Gastrocnemius medialis (tissue), 4 donors: Measurements from ENCODE around the gene OBP2A. TPM values are rescaled to one million over a fixed set of nuclear protein-coding genes. Genes with fewer than 3 reads are reported as not detected.

Source experiments
- ATAC-seq, 2 donors: fragments of 150-250 bp; one replicate each; pipeline ENCODE4 v1.9.1; 2016
- DNase-seq, 2 donors: peaks; one replicate each; pipeline ENCODE4 v3.0.0-alpha.2; 2019
- H3K27ac ChIP-seq, 4 donors: fragments of 200-600 bp; sonication (generic); 1 replicate in 1 of 4; 2 replicates in 3 of 4; pipeline ENCODE4 v1.5.1; 2016 to 2018; ENCODE audit warnings: mild to moderate bottlenecking in 2 of 4, moderate library complexity in 1 of 4
- H3K27me3 ChIP-seq, 3 donors: fragments of 200-600 bp; sonication (generic) in 2 of 3; 1 replicate in 1 of 3; 2 replicates in 2 of 3; pipeline versions ENCODE4 v1.5.1 to v1.6.0; 2016 to 2019; ENCODE audit warnings: mild to moderate bottlenecking in 1 of 3, moderate library complexity in 1 of 3
- H3K36me3 ChIP-seq, 2 donors: fragments of 200-600 bp; sonication (generic) in 1 of 2; one replicate each; pipeline ENCODE4 v1.5.1; 2017 to 2018
- H3K4me1 ChIP-seq, 2 donors: fragments of 200-600 bp; sonication (generic) in 1 of 2; one replicate each; pipeline ENCODE4 v1.5.1; 2016 to 2017; ENCODE audit warnings: mild to moderate bottlenecking in 2 of 2
- H3K4me3 ChIP-seq, 4 donors: fragments of 200-600 bp; sonication (generic) in 3 of 4; 1 replicate in 1 of 4; 2 replicates in 3 of 4; pipeline ENCODE4 v1.5.1; 2016 to 2019; ENCODE audit warnings: mild to moderate bottlenecking in 2 of 4
- H3K9me3 ChIP-seq, 3 donors: fragments of 200-600 bp; sonication (generic) in 2 of 3; 1 replicate in 1 of 3; 2 replicates in 2 of 3; pipeline ENCODE4 v1.5.1; 2016 to 2019
- POLR2A ChIP-seq, 2 donors: fragments of 450-650 bp; IDR thresholded peaks; one replicate each; pipeline ENCODE4 v1.6.1; 2017; ENCODE audit warnings: antibody characterized with exemption in 2 of 2, mild to moderate bottlenecking in 2 of 2, moderate library complexity in 2 of 2
- in situ Hi-C, 4 donors: fragments of 200-750 bp; cut with MboI; loops; one replicate each; pipeline versions ENCODE4 v1.15.0 to v1.8.0; 2017; ENCODE audit warnings: low sequenced_read_pairs in 4 of 4
- intact Hi-C: fragments of 100-400 bp; cut with DNase I; formaldehyde crosslinking; loops from one replicate; pipeline ENCODE4 v1.15.1; 2023; ENCODE audit warnings: low total_unique reads
- total RNA-seq, 4 donors: library from RNA; depleted of rRNA; stranded (reverse); fragments of >200 nt; gene quantifications; one replicate each; pipeline versions ENCODE4 v1.1.0 to v1.2.3, GENCODE V29; 2016
- TF ChIP-seq, protein P1 (sequence below), 5 experiments: fragments of 450-650 bp in 3 of 5; fragments of 200-600 bp in 2 of 5; sonication (generic) in 2 of 5; IDR thresholded peaks in 4 of 5; conservative IDR thresholded peaks in 1 of 5; 1 replicate in 4 of 5; 2 replicates in 1 of 5; pipeline ENCODE4 v1.5.1; 2016 to 2019; ENCODE audit warnings: antibody characterized with exemption in 5 of 5, mild to moderate bottlenecking in 3 of 5, moderate library complexity in 3 of 5

The OBP2A gene
- total RNA-seq, 4 donors from 2014 or later = not detected

DNA sequence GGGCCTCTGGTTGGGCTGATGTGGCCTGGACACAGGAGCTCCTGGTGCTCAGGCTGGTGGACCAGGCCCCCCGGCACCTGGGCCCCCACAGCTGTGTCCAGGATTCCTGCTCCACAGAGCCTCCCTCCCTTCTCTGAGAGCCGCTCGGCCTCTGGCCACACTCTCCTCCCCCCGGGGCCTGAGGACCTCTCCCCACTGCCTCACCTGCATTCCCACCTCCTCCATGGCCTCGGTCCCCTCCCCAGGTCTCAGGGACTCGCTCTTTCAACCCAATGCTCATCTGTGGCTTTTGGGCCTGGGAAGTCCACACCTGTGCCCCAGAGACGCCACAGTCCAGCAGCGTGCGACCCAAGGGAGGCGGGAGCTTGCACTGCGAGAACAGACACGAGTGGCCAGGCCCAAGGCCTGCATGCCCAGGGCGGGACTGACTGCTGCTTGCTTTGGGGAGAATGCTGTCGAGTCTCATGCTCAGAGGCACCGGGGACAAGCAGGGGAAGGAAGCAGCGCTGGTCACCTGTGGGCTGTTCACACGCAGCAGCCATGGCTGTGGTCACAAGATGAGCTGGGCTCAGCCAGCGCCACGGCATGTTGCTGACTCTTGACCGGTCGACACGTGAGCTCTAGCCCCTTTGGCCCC is 30.2 kb downstream of the OBP2A start:
- TF ChIP-seq, protein P1, sequence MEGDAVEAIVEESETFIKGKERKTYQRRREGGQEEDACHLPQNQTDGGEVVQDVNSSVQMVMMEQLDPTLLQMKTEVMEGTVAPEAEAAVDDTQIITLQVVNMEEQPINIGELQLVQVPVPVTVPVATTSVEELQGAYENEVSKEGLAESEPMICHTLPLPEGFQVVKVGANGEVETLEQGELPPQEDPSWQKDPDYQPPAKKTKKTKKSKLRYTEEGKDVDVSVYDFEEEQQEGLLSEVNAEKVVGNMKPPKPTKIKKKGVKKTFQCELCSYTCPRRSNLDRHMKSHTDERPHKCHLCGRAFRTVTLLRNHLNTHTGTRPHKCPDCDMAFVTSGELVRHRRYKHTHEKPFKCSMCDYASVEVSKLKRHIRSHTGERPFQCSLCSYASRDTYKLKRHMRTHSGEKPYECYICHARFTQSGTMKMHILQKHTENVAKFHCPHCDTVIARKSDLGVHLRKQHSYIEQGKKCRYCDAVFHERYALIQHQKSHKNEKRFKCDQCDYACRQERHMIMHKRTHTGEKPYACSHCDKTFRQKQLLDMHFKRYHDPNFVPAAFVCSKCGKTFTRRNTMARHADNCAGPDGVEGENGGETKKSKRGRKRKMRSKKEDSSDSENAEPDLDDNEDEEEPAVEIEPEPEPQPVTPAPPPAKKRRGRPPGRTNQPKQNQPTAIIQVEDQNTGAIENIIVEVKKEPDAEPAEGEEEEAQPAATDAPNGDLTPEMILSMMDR (IDR thresholded peaks at IDR 0.05 in 4 of 5, conservative IDR thresholded peaks at IDR 0.05 in 1 of 5) = no peak
- no peak for TF ChIP-seq POLR2A (IDR thresholded peaks at IDR 0.05)
- intact Hi-C loops (no loop called here), in situ Hi-C loops (no loop called here)
- no peak overlapping the region for H3K4me3 ChIP-seq
- H3K27ac ChIP-seq = no peak overlapping the region
- peaks cover 6 to 15% (median 10%) of the 10 kb centered on the region in 3 donors for H3K27me3 ChIP-seq
- no peaks in the 10 kb centered on the region for H3K4me1 ChIP-seq
- H3K36me3 ChIP-seq = no peaks in the 10 kb centered on the region
- H3K9me3 ChIP-seq = no peaks in the 10 kb centered on the region
- DNase-seq = no peak
- ATAC-seq = no peak

DNA sequence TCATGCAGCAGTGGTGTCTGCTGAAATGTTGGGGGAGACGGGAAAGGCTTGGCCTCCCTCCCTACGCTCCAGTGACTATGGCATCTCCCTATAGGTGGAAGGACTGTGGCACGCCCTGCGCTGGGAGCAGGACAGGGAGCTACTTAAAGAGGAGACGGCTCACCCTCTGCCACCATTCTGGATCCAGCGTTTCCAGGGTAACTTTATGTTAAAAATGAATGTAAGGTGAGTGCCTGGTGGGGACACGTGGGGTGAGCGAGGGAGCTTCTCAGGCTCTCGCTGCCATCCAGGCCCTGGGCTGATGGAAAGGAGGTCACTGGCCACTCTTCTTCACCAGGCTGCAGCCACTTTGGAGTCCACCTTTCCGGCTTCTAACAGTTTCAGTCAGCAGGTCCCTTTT is 31.3 kb downstream of the OBP2A start:
- in situ Hi-C loops = no loop called here
- no peaks in the 10 kb centered on the region for H3K36me3 ChIP-seq
- TF ChIP-seq POLR2A (IDR thresholded peaks at IDR 0.05) = no peak

DNA sequence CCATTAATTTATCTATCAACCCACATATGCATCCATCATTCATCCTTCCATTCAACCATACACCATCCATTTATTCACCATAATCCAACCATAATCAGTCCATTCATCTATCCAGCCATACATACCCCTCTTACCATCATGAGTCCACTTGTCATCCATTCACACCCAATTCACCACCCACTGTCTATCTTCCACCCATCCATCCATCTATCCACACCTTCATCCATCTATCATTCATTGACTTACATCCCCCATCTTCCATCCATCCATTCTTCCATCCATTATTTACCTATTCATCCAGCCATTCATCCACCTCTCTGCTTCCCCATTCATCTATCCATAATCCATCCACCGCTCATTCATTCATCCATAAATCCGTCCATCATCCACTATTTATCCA is 33.4 kb downstream of the OBP2A start:
- Histone ChIP-seq H3K27me3 (peaks cover 6 to 11% (median 10%) of the 10 kb centered on the region in 3 donors), H3K4me3 (no peak overlapping the region), H3K9me3 (no peaks in the 10 kb centered on the region), H3K27ac (no peak overlapping the region), H3K4me1 (no peaks in the 10 kb centered on the region), H3K36me3 (no peaks in the 10 kb centered on the region)
- DNase-seq (no peak), ATAC-seq (no peak)
- in situ Hi-C loops (no loop called here), intact Hi-C loops (no loop called here)
- no peak for TF ChIP-seq POLR2A (IDR thresholded peaks at IDR 0.05)
- TF ChIP-seq, protein P1 (IDR thresholded peaks at IDR 0.05 in 4 of 5, conservative IDR thresholded peaks at IDR 0.05 in 1 of 5) = no peak

More for the DNA sequence above, 31.3 kb downstream of the OBP2A start:
- H3K4me3 ChIP-seq = no peak overlapping the region
- H3K27me3 ChIP-seq = peaks cover 6 to 14% (median 10%) of the 10 kb centered on the region in 3 donors
- ATAC-seq = no peak
- no peak overlapping the region for H3K27ac ChIP-seq
- H3K4me1 ChIP-seq = no peaks in the 10 kb centered on the region
- H3K9me3 ChIP-seq = no peaks in the 10 kb centered on the region
- DNase-seq = no peak
- intact Hi-C loops = no loop called here

DNA sequence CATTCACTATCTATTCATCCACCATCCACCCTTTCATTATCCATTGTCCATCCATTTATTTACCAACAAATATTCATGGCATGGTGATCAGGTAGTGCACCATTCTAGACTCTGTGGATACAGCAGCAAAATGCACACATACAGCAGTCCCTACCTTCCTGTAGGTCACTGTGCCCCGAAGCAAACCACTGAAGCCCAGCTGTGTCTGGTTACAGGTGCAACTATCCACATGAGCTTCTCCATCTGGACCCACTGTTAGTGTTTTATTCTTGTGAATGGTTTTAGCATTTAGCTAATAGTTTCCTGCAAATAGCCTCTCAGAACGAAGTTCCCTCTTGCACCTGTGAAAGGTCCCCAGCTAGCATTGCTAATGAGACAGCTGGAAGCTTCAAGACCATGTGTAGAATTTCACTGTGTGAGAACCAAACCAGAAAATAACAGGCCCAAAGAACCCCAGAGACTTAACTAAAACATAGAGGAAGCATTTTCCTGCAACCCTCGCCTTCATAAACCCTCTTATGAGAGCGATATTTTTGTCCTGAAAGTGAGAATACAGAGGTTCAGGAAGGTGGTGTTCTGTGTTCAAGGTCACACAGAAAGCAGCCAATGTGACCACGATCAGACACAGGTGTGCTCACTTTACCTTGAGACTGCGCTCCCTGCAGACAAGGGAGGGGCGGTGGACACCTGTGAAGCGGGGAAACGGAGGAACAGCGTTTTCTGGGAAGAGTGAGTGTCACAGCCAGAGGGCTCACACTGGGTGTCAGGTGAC is 34.1 kb downstream of the OBP2A start:
- Histone ChIP-seq H3K36me3 (no peaks in the 10 kb centered on the region), H3K27ac (no peak overlapping the region), H3K9me3 (no peaks in the 10 kb centered on the region), H3K4me3 (no peak overlapping the region), H3K27me3 (peaks cover 6 to 11% (median 10%) of the 10 kb centered on the region in 3 donors), H3K4me1 (no peaks in the 10 kb centered on the region)
- in situ Hi-C loops (no loop called here), intact Hi-C loops (no loop called here)
- no peak for DNase-seq
- ATAC-seq = no peak
- TF ChIP-seq, protein P1 (IDR thresholded peaks at IDR 0.05 in 4 of 5, conservative IDR thresholded peaks at IDR 0.05 in 1 of 5) = no peak
- TF ChIP-seq POLR2A (IDR thresholded peaks at IDR 0.05) = no peak

DNA sequence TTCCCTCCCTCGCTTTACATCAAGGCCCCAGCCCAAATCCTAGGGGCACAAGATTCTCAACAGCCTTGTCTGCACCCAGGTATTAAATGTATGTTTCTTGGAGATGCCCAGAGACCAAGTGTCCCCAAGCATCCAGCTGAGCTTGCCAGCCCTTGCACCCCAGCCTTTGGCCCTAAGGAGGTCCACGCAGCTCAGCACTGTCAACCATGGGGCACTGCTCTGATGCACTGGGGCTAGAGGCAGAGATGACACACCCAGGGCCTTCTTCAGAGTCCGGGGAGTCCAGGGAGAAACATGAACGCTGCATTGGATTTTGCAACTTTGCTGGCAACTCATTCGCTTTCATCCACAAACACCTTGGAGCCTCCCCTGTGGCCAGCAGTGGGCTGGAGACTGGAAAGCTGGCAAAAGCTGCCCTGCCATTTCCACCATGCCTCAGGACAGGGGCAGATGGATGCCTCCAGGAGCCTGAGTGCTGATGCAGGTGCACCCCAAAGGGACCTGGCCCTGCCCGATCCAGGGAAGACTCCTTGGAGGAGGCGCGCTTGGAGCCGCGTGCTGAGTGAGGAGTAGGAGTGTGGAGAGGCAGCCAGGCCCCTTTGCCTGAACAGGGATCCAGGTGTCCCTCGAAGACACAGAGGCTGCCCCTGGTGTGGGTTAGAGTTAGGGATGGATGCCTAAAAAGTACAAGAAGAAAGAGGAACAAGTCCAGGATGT is 34.9 kb downstream of the OBP2A start:
- no peak for ATAC-seq
- no peak for DNase-seq
- Histone ChIP-seq H3K27me3 (peaks cover 6 to 11% (median 10%) of the 10 kb centered on the region in 3 donors), H3K36me3 (no peaks in the 10 kb centered on the region), H3K4me3 (no peak overlapping the region), H3K27ac (no peak overlapping the region), H3K9me3 (no peaks in the 10 kb centered on the region), H3K4me1 (no peaks in the 10 kb centered on the region)
- in situ Hi-C loops (no loop called here), intact Hi-C loops (no loop called here)
- TF ChIP-seq POLR2A (IDR thresholded peaks at IDR 0.05) = no peak
- TF ChIP-seq, protein P1 (IDR thresholded peaks at IDR 0.05 in 4 of 5, conservative IDR thresholded peaks at IDR 0.05 in 1 of 5) = no peak
